GM12874 (cell line): Measurements from ENCODE around the gene ALCAM.

Experiments used
- TF ChIP-seq, protein P1 (sequence below): IDR thresholded peaks from 2 replicates; pipeline ENCODE4 v1.5.1; 2011; ENCODE audit warnings: low read depth, mild to moderate bottlenecking, control low read depth, low read length, moderate library complexity; ENCODE audit not compliant: insufficient read depth

Gene ALCAM

GRCh38 chr3:105356988-105357387 lies 9.7 kb upstream of the ALCAM start:
- TF ChIP-seq, protein P1, sequence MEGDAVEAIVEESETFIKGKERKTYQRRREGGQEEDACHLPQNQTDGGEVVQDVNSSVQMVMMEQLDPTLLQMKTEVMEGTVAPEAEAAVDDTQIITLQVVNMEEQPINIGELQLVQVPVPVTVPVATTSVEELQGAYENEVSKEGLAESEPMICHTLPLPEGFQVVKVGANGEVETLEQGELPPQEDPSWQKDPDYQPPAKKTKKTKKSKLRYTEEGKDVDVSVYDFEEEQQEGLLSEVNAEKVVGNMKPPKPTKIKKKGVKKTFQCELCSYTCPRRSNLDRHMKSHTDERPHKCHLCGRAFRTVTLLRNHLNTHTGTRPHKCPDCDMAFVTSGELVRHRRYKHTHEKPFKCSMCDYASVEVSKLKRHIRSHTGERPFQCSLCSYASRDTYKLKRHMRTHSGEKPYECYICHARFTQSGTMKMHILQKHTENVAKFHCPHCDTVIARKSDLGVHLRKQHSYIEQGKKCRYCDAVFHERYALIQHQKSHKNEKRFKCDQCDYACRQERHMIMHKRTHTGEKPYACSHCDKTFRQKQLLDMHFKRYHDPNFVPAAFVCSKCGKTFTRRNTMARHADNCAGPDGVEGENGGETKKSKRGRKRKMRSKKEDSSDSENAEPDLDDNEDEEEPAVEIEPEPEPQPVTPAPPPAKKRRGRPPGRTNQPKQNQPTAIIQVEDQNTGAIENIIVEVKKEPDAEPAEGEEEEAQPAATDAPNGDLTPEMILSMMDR: no peak

DNA sequence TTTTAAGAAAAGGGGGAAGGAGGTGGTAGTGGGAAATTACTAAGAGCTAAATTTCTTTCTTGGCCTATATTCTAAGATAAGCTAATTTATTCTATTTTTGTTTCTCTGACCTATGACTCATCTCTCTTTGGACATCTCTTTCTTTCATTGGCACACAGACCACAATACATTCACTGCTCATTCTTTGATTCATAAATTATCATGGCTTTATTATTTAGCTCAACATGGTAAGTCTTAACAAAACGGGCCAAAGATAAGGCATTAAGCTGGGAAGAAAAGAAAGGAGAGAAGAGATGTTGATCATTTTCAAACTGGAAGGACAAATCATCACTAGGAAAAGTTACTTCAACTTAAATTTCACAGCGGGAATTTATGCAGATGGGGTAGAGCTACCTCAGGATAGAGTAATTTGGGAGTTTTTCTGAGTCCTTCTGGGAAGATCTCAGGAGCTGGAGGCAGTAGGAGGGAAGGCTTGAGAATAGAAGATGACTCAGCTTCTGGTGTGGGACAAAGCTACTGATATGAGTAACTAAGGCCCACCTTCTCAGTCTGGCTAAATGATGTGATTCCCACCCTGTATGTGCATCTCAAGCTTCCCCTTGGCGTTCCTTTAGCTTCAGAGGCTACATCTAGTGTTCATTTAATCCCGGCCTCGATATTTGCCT lies 7.5 kb upstream of the ALCAM start:
- TF ChIP-seq, protein P1: no peak

- TF ChIP-seq, protein P1: no peak
These were observed 6.7 kb upstream of the ALCAM start for GRCh38 chr3:105360003-105360402.

DNA sequence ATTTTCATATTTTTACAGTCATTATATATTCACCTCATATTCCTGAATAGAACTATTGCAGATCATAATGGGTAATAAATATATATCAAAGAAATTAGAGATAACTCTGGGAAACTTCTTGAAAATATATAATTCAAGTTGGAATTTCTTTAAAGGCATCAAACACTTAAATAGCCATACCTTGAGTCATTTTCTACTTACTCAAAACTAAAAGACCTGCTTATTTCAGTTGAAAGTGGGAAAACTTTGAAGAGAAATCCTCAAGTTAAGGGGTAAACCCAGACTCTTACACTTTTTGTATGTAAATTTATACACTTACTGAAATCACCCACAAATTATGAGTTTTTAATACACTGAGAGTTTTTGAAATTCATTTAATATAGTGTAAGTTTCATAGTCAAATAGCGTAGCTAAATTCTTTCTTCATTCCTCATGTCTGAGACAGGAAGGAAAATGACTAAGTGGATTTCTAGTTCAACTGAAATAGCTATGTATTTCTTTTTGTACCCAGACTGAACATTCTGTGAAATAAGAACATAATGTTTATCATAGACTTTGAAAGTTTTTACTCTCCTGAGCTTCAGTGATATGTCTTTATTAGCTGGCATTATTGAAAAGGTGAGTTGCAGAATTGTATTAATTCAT lies 4.6 kb upstream of the ALCAM start:
- TF ChIP-seq, protein P1: no peak

GRCh38 chr3:105364128-105364527 lies 2.6 kb upstream of the ALCAM start:
- TF ChIP-seq, protein P1: no peak

- TF ChIP-seq, protein P1: no peak
These were observed 1.7 kb upstream of the ALCAM start for GRCh38 chr3:105365081-105365390.

DNA sequence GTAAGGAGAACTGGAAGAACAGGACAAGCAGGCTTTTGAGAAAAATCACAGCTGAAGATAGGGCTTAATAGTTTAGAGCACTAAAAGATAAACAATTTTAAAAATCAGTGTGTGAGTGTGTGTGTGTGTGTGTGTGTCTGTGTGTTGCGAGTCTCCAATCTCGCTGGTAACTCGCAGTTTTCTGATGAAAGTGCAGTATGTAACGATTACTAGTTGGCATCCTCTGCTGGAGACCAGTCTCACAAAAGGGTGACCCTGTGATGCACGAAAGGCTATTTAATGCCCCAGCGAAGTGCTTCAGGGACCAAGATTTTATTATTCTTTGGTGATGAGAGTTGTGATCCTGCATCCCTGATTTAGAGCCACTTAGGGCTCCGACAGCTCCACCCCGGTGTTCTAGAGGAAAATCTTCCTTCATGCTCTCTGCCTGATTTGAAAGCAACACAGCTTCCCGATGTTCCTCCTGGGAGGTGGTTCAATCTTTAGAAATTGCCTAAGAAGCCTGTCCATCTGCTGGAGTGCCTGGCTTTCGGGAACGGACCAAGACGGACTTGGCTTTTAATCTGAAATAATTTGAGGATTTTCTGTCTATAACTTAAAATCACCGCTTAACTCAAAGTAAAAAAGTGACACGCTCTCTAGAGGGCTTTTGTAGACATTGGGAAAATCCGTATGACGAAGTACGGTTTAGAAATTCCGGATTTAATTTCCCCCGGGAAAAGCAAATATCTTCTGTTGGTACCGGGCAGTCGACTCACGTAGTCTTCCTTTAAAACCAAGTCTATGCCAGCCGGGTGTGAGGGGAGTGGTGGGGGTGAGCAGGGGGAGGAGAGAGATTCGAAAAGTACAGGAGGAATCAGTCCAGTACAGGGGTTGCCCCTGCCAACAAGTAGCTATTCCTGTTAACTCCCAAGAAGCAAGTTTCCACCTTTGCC lies 1.1 kb upstream of the ALCAM start:
- TF ChIP-seq, protein P1: no peak
